ENCODE data around the gene DUSP9.
"Not testable (repeated sequence)": the region's sequence is repeated elsewhere in the genome, so short reads cannot be mapped to it uniquely, and the experiment has no call there.

DUSP9 gene

GRCh38 chrX:153674219-153674851, 27.3 kb downstream of the DUSP9 start:
- DNase-seq, result no peak

GRCh38 chrX:153681175-153681574, 34.2 kb downstream of the DUSP9 start:
- DNase-seq, result no peak

GRCh38 chrX:153683486-153683885, 36.5 kb downstream of the DUSP9 start:
- not testable (repeated sequence) for DNase-seq

- DNase-seq, result no peak
Measured at GRCh38 chrX:153684467-153685155, 37.6 kb downstream of the DUSP9 start.

- no peak for DNase-seq
Measured at GRCh38 chrX:153685156-153685536, 38.1 kb downstream of the DUSP9 start.

GRCh38 chrX:153685751-153686696, 39.0 kb downstream of the DUSP9 start:
- no peak for DNase-seq

- DNase-seq, result no peak
Measured at GRCh38 chrX:153686711-153687110, 39.7 kb downstream of the DUSP9 start.

GRCh38 chrX:153687121-153688039, 40.4 kb downstream of the DUSP9 start, which contains the start of gene SLC6A8:
SLC6A8 (plus strand) TSS chrX:153687926; CDS start chrX:153688575, 649 bp downstream.
- DNase-seq, result peak; percentile 15

- DNase-seq, result no peak
Measured at GRCh38 chrX:153688071-153688470, 41.1 kb downstream of the DUSP9 start.

- DNase-seq, result no peak
Measured at GRCh38 chrX:153688506-153688905, 41.5 kb downstream of the DUSP9 start.

GRCh38 chrX:153688911-153689590, 42.0 kb downstream of the DUSP9 start:
- DNase-seq, result no peak

- DNase-seq, result no peak
Measured at GRCh38 chrX:153689654-153690465, 42.9 kb downstream of the DUSP9 start.

- no peak for DNase-seq
Measured at GRCh38 chrX:153690466-153690865, 43.5 kb downstream of the DUSP9 start.

- DNase-seq, result not testable (repeated sequence)
Measured at GRCh38 chrX:153691032-153691827, 44.2 kb downstream of the DUSP9 start.

GRCh38 chrX:153692003-153692402, 45.0 kb downstream of the DUSP9 start:
- no peak for DNase-seq

GRCh38 chrX:153692611-153693156, 45.7 kb downstream of the DUSP9 start:
- DNase-seq, result no peak

- DNase-seq, result no peak
Measured at GRCh38 chrX:153693216-153694086, 46.4 kb downstream of the DUSP9 start.

- DNase-seq, result not testable (repeated sequence)
Measured at GRCh38 chrX:153694256-153694655, 47.3 kb downstream of the DUSP9 start.
